ENCODE measurements around the gene USP37. TPM values are rescaled to one million over a fixed set of nuclear protein-coding genes. Genes with fewer than 3 reads are reported as not detected.

USP37 gene
- total RNA-seq, 1 donor from 2014 or later: 5.7 TPM

DNA sequence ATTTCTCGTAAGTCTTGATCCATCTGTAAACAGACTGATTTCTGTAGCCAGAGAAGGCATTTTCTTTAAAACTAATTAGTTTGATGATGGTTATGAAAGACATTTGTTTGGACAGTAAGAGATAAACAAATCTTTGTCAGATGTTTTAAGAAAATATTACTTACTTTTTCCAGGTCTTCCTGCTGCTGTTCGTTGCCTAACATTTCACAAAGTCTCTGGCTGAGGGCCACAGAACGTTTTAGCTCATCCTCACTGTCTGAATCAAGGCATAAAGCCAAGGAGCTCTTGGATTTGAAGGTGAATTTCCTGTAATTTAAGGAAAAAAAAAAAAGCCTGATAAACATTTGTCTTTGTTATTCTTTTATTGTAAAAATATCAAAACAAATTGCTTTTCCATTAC, 91.5 kb downstream of the USP37 start:
- Histone ChIP-seq H3K4me1 (peaks cover 8% of the 10 kb centered on the region), H3K4me3 (no peak overlapping the region), H3K9me3 (replicated peaks) (no peaks in the 10 kb centered on the region), H3K36me3 (peaks cover 78% of the 10 kb centered on the region), H3K27me3 (ENCODE audit: low read depth) (no peaks in the 10 kb centered on the region), H3K27ac (replicated peaks) (no peak overlapping the region)
- no peak for DNase-seq
- TF ChIP-seq, protein P1, sequence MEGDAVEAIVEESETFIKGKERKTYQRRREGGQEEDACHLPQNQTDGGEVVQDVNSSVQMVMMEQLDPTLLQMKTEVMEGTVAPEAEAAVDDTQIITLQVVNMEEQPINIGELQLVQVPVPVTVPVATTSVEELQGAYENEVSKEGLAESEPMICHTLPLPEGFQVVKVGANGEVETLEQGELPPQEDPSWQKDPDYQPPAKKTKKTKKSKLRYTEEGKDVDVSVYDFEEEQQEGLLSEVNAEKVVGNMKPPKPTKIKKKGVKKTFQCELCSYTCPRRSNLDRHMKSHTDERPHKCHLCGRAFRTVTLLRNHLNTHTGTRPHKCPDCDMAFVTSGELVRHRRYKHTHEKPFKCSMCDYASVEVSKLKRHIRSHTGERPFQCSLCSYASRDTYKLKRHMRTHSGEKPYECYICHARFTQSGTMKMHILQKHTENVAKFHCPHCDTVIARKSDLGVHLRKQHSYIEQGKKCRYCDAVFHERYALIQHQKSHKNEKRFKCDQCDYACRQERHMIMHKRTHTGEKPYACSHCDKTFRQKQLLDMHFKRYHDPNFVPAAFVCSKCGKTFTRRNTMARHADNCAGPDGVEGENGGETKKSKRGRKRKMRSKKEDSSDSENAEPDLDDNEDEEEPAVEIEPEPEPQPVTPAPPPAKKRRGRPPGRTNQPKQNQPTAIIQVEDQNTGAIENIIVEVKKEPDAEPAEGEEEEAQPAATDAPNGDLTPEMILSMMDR (IDR thresholded peaks at IDR 0.05; ENCODE audit: borderline replicate concordance): no peak
- intact Hi-C loops (cut with micrococcal nuclease): no loop called here

DNA sequence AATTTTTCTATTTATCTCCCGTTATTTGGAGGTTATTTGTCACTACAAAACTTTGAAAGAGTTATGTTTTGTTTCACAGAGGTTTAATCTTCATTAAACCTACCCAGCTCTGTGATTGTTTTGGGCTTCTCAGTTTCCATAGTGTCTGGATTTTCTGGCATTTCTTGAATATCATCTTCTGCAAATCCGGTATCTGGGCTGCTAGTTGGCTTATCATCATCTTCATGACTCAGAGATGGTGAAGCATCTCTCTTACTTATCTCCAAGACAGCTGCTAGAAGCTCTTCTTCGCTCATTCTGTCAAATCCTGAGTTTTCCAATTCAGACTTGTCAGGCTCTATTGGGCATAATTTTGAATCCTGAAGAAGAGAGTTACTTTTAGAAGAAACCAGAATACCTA, 93.6 kb downstream of the USP37 start:
- no peak overlapping the region for H3K27ac ChIP-seq (replicated peaks)
- H3K4me1 ChIP-seq: peaks cover 8% of the 10 kb centered on the region
- no peak for DNase-seq
- H3K27me3 ChIP-seq (ENCODE audit: low read depth): no peaks in the 10 kb centered on the region
- no peaks in the 10 kb centered on the region for H3K9me3 ChIP-seq (replicated peaks)
- no peak overlapping the region for H3K4me3 ChIP-seq
- H3K36me3 ChIP-seq: peaks cover 68% of the 10 kb centered on the region
- TF ChIP-seq, protein P1 (IDR thresholded peaks at IDR 0.05; ENCODE audit: borderline replicate concordance): no peak
- intact Hi-C loops (cut with micrococcal nuclease): no loop called here

DNA sequence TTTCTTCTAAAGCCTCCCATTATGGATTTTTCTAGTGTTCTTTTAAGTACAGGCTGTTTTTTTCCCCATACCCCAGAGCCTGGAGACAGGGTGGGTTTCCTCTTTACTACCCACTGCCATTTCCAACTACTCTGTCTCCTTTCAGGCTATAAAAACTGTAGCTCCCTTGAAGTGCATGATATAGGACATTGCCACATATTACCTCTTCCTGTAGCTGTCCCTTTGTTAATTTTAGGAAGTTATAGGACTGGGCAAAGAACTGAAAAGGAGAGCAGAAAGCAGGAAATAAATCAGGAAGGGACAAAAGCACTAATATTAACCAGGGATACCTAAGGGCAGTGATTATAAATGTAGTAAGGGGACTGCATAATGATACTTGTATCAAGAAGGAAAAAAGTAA, 95.2 kb downstream of the USP37 start:
- H3K36me3 ChIP-seq: peaks cover 59% of the 10 kb centered on the region
- no peak overlapping the region for H3K27ac ChIP-seq (replicated peaks)
- TF ChIP-seq, protein P1 (IDR thresholded peaks at IDR 0.05; ENCODE audit: borderline replicate concordance): no peak
- peaks cover 8% of the 10 kb centered on the region for H3K4me1 ChIP-seq
- H3K9me3 ChIP-seq (replicated peaks): no peaks in the 10 kb centered on the region
- DNase-seq: no peak
- intact Hi-C loops (cut with micrococcal nuclease): no loop called here
- H3K27me3 ChIP-seq (ENCODE audit: low read depth): no peaks in the 10 kb centered on the region
- H3K4me3 ChIP-seq: no peak overlapping the region

- no peak for DNase-seq
- intact Hi-C loops (cut with micrococcal nuclease): no loop called here
- peaks cover 55% of the 10 kb centered on the region for H3K36me3 ChIP-seq
Measured at GRCh38 chr2:218471982-218472381, 96.2 kb downstream of the USP37 start.

DNA sequence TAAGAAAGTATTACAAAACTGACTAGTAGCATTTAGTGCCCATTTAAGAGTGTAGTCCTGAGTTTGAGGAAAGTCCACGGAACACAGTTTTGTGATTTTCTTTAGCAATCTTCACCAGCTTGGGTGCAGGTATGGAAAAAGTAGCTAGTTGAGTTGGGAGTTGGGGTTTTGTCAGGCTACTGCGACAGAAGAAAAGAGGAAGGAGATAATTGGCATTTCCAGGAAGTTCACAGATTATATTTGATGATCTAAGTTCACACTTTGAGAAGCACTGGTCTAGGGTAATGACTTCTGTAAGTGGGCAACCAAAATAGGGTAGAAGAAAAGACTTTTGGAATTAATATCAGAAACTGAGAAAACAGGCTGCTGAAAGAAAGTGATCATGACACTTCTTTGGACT, 97.1 kb downstream of the USP37 start:
- peaks cover 46% of the 10 kb centered on the region for H3K36me3 ChIP-seq
- TF ChIP-seq, protein P1 (IDR thresholded peaks at IDR 0.05; ENCODE audit: borderline replicate concordance): no peak
- H3K9me3 ChIP-seq (replicated peaks): no peaks in the 10 kb centered on the region

More at GRCh38 chr2:218471982-218472381, 96.2 kb downstream of the USP37 start:
- H3K27ac ChIP-seq (replicated peaks): no peak overlapping the region
- no peak overlapping the region for H3K4me3 ChIP-seq
- H3K27me3 ChIP-seq (ENCODE audit: low read depth): no peaks in the 10 kb centered on the region
- no peaks in the 10 kb centered on the region for H3K9me3 ChIP-seq (replicated peaks)
- peaks cover 3% of the 10 kb centered on the region for H3K4me1 ChIP-seq
- TF ChIP-seq, protein P1 (IDR thresholded peaks at IDR 0.05; ENCODE audit: borderline replicate concordance): no peak

GRCh38 chr2:218470448-218470847, 97.7 kb downstream of the USP37 start:
- Histone ChIP-seq H3K27ac (replicated peaks) (no peak overlapping the region), H3K9me3 (replicated peaks) (no peaks in the 10 kb centered on the region), H3K27me3 (ENCODE audit: low read depth) (no peaks in the 10 kb centered on the region), H3K4me1 (peaks cover 3% of the 10 kb centered on the region), H3K4me3 (no peak overlapping the region), H3K36me3 (peaks cover 44% of the 10 kb centered on the region)
- DNase-seq: no peak
- intact Hi-C loops (cut with micrococcal nuclease): no loop called here
- TF ChIP-seq, protein P1 (IDR thresholded peaks at IDR 0.05; ENCODE audit: borderline replicate concordance): no peak

More for the DNA sequence above, 97.1 kb downstream of the USP37 start:
- H3K27me3 ChIP-seq (ENCODE audit: low read depth): no peaks in the 10 kb centered on the region
- H3K4me1 ChIP-seq: no peaks in the 10 kb centered on the region
- no peak for DNase-seq
- intact Hi-C loops (cut with micrococcal nuclease): no loop called here
- H3K27ac ChIP-seq (replicated peaks): no peak overlapping the region
- H3K4me3 ChIP-seq: no peak overlapping the region

All from left ventricle myocardium inferior (tissue), 1 donor.